DMS 273 (cell line): ENCODE measurements around the gene CCDC116.
"Not testable (repeated sequence)": the region's sequence is repeated elsewhere in the genome, so short reads cannot be mapped to it uniquely, and the experiment has no call there.

ENCODE experiments used
- DNase-seq: peaks from one replicate; lab custom pipeline; 2025; ENCODE audit not compliant: unreplicated experiment; lab: John Stamatoyannopoulos, UW

CCDC116 gene

DNA sequence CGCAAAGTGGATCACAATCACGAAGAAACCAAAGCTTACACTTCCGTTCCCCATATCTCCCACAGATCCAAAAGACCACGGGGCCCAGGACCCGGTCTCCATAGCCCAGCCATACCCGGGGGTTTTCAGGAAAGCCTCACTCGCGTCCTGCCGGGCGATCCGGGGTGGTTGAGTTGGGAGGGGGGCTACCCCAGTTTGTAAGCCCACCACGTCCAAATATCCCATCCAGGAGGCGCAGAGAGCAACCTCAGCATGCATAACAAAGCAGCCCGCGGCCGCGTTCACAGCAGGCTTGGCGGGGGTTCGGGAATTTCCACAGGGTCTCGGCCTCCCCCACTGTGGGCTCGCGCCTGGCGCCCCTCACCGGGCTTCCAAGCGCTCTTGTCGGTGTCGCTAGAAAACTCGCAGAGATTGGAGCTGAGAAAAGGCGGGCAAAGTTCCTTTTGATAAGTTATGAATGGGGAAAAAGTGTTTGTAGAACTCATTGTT, 19.0 kb downstream of the CCDC116 start:
- DNase-seq, result no peak

DNA sequence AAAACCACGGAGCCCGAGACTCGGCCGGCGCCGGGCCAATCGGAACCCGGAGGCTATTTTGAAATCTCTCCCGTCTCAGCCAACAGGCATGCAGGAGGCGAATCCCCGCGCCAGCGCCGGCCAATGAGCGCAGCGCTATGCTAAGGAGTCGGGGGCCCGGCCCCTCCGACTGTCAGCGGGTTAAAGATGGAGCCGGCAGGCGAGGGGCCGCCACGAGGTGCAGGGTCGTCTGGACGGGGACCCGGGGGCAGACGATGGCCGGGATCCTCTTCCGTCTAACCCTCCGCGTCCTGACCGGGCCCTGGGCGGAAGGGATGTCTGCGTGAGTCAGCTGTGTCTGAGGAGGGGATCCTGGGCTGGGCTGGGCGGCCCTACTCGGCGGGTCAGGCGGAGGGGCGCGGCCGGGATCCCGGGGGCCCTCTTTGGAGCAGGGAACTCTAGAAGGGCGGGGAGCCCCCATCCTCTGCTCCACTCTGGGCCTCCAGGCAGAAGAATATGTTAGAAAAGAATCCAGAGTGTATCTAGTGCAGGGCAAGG, 19.5 kb downstream of the CCDC116 start:
- peak; percentile 95 for DNase-seq

DNA sequence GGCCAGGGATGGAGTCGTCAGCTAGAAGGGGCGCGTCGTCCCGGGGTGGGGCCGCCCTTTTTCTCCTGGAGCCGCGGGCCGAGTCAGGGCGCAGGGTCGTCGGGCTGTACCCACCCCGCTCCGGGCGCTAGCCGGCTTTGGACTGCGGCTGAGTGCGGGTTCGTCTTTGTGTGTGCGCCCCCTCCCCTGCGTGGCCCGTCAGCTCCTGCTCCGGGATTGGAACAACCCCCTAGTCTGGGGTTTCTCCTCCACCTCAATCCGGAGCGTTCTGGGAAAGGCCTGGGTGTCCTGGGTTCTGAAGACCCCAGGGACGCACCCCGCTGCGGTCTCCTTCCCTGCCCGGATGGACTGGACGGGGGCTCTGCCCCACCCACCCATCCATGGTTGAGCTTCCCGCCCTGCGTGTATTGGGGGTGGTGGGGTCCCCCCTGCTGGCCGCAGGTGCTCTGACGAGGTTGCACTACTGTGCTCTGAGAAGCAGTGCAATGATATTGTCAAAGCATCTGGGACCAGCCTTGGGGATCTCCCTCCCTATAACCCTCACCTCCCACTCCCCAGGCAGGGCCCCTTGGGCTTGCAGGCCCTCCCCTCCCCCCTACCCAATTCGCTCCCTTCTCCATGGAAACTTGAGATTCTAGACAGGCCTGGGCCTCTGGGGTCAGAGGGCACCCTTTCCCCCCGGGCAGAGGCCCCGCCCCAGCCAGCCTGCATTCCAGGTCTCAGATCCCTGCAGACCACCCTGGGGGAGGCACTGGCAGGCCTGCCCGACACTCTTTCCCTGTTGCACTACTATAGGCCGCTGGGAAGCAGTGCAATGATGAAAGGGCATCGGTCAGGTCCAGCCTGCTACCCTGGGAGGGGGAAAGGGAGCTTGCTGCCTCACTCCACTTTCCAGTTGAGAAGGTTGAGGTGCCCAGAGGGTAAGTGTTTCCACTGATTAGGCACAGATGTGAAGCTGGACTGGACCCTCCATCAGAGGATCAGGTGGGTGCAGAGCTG, 20.3 kb downstream of the CCDC116 start:
- DNase-seq, result no peak

DNA sequence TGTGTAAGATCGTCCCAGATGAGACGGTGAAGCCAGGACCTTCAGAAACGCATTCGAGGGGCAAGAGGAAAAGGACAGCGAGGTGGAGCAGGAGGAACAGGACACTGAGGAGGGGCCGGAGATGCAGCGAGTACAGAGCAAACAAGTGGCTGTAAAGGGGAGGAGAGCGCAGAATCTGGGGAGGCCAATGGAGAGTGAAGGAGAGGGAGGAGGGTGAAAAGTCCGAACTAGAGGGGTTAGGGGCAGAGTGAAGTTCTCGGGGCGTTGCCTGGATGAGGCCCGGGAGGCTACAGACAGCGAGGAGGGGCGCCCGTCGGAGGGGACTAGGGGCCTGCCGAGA, 24.4 kb downstream of the CCDC116 start:
- DNase-seq, result no peak

DNA sequence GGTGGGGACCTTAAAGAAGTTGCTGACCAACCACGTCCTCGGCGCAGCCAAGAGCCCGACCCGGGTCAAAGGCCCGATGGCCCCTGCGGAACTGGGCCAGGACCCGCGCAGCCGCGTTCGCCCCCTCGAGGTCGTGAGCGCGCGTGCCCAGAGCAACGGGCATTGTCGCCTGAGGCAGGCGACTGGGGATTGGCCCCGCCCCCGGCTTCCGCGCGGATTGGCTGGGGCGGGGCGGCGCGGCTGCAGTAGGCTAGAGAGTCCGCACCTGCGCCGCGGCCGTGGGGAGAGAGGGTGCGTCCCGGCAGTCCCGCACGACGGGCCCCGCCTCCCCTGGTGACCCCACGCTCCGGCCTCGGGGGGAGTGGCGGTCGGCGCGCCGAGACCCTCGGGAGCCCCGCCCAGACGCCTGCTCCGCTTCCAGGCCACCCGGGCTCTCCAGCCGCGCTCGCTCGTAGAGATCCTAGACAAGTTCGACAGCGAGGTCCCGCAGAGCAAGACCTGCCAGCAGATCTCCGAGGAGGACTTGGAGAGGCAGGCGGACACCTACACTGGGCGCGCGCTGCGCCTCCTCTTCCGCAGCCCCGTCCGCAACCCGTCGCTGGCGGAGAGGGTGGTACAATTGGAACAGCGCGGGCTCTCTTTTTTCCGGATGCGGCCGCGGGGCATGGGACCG, 24.9 kb downstream of the CCDC116 start:
- DNase-seq, result peak; percentile 82

DNA sequence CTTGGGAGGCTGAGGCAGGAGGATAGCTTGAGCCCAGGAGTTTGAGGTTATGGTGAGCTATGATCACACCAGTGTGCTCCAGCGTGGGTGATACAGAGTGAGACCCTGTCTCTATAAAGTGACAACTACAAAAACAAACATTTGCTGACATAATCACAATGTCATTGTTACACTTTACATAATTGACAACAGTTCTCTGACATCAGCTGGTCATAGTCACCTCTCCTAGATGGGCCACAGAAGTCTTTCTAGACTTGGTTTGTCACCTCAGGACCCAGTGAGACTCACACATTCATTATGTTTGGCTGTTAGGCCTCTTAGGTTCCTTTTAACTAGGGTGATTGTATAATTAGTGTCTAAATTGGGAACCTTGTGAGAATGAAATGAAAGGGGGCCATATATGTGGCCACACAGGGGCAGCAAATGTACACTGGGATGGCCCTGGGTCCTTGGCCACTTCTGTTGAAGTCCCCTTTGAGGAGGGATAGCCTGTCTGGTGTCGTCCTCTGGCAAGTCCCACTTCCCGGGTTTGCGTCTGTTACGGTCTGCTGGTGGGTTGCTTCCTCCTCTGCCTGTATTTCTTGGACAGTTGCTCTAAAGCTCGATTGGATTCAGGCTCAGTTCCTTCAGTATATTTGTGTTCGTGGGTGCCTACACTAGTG, 27.4 kb downstream of the CCDC116 start:
- peak; percentile 11 for DNase-seq

DNA sequence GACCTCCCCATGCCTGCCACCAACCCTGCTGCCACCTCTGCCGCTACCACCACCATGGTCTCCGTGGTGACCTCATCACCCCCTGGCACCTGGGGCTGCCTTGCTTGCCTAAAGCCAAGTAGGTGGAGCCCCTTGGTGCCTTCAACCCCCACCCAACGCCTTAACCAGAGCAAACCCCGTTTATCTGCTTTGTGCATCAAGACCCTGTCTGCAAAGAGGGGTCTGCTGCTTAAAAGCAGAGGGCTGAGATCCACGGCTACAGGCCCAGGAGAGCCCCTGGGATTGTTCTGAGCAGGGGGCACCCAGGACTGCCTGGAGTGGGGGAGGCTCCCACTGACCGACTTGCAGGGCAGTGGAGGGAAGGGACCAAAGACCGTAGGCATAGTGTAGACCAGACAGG, 28.3 kb downstream of the CCDC116 start:
- no peak for DNase-seq

DNA sequence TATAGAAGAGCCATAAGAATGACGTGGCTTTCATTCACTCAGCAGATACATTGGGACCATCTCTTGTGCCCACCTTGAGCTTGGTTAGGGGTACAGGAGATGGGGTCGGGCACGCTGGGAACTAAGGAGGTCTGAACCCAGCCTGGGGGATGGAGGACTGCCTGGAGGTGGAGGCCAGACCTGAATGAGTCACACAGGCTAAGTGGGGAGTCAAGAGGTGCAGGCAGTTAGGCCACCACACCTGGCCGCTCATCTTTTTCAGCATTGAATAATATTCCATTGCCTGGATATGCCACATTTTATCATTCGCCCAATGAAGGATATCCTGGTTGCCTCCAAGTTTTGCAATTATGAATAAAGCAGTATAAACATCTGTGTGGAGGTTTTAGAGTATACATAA, 29.4 kb downstream of the CCDC116 start:
- no peak for DNase-seq

DNA sequence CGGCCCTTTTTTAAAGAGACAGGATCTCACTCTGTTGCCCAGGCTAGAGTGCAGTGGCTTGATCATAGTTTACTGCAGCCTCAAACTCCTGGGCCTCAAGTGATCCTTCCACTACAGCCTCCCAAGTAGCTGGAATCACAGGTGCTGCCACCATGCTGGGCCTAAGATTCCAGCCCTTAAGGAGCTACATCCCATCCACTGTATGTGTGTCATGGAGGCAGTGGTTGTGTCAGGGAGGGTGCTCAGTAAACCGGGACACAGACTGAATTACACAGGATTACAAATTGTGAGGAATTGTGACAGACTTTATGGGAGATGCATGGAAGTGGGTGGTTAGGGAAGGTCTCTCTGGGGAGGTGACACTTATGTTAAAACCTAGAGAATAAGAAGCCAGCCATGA, 31.2 kb downstream of the CCDC116 start:
- DNase-seq, result no peak

DNA sequence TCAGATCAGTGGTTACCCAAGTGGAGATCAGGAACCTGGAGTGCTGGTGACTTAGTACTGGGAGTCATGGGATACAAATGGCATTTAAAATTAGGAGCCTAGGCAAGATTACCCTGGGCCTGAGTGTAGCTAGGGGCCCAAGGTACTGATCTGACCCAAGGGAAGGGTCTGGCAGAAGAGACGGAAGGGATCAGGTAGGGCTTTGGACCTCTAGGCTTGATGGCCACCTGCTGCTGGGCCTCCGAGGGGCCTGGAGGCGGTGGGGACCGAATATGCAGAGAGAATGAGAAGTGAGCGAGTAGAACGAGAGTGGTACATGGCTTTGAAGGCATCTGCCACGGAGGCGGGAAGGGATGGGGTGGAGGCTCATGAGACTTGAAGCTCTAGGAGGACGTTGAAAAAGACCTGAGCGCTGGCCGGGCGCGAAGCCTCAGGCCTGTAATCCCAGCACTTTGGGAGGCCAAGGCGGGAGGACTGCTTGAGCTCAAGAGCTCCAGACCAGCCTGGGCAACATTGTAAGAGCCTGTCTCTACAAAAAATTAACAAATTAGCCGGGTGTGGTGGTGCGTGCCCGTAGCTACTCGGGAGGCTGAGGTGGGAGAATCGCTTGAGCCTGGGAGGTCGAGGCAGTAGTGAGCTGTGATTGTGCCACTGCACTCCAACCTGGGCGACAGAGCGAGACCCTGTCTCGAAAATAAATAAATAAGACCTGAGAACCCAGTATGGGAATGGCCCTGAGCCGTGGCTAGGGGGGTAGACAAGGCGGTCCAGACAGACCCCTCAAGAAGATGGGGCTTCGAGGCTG, 32.7 kb downstream of the CCDC116 start:
- DNase-seq, result no peak

DNA sequence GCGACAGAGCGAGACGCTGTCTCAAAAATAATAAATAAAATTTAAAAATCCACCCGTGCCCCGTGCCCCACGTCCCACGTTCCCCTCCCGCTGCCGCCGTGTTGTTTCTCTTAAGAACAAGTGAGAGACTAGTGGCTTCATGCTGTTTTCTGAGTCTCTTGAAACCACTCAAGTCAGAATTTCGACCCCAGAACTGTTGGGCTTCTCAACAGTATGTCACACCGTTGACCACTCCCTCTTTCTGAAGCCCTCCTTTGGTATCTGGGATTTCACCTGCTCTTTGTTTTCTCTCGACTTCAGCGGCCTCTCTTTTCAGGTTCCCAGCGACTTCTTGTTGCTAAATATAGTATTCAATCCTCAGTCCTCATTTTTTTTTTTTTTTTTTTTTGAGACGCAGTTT, 34.2 kb downstream of the CCDC116 start:
- DNase-seq, result no peak

DNA sequence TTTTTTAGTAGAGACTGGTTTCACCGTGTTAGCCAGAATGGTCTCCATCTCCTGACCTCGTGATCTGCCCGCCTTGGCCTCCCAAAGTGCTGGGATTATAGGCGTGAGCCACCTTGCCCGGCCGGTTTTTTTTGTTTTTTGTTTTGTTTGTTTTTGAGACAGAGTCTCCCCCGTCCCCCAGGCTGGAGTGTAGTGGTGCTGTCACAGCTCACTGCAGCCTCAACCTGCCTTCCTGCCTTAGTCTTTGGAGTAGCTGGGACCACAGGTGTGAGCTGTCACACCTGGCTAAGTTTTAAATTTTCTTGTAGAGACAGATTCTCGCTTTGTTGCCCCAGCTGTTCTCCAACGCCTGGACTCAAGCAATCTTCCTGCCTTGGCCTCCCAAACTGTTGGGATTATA, 36.5 kb downstream of the CCDC116 start:
- no peak for DNase-seq

DNA sequence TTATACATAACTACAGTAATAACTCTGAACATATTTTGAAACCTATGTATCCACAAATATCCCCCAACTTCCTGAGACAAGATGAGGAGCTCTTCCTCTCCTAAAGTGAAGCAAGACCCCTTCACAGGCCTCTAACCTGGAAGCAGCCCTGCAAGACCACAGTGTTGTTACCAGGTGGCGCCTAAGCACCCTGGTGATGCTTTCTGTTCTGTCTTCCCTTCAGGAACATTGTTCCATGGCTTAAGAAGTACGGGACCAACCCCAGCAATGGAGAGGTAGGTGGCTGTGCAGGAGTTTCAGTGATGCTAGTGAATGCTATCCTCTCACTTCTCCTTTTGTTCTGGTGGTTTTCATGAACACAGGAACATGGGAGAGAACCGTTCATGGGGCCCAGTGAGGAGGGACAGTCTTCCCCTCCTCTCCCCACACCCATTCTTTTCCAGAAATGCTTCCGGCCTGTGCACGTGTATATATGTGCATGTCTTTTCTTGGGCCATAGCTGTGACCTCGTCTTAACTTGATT, 39.6 kb downstream of the CCDC116 start:
- no peak for DNase-seq

DNA sequence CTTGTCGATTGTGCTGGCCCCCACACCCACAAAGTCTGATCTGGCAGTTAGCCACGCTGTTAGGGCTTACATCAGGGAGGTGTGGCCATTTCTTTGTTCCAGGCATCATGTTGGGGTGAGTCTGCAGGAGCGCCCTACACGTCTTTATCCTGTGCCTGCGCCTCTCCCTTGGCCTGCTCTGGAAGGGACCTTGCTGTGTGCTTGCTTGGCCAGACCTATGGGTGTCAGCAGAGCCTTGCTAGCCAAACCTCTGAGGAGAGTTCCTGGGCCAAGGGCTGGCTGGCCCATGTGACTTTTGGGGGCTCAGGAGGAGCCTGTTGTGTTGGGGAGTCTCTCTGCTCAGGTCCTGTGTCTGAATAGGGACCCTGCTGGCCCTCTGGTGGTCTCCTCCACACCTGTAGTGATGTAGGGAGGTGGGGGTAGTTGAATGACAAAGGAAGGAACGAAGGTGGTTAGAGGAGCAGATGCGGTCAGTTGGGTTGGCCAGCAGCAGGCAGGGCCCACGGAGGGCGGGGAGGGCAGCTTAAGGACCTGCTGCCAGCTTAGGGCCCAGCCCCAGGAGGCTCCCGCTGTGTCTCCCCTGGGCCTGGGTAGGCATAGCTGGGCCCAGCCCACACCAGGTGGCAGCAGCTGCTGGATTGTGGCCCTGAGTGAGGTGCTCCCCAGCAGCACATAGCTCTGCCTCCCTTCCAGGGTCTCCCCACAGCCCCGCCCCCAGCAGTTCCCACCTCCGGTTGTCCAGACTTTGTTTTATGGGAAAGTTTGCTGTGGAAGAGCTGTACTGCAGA, 41.2 kb downstream of the CCDC116 start:
- no peak for DNase-seq

DNA sequence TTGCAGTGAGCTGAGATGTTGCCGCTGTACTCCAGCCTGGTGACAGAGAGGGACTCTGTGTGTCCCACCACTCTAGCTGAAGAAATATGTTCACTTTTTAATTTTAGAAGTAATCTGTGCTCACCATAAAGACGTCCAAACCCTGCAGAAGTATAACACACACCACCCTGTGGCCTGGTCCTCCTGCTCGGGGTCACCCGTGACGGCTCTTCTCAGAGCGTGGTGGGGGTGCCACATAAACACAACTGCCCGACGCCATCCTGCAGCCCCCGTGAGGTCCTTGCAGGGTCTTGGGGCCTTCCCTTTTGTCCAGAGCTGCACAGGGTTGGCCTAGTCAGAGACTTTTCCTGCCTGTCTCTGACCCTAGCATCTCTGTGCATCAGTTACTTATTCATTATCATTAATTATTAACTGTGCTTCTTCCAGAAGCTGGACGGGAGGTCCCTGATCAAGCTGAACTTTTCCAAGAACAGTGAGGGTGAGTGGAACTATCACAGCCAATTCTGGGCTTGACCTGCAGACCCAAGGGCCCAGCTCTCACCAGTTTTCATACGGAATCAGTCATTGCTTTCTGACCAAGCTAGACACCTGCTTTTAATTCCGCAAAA, 42.2 kb downstream of the CCDC116 start:
- no peak for DNase-seq

DNA sequence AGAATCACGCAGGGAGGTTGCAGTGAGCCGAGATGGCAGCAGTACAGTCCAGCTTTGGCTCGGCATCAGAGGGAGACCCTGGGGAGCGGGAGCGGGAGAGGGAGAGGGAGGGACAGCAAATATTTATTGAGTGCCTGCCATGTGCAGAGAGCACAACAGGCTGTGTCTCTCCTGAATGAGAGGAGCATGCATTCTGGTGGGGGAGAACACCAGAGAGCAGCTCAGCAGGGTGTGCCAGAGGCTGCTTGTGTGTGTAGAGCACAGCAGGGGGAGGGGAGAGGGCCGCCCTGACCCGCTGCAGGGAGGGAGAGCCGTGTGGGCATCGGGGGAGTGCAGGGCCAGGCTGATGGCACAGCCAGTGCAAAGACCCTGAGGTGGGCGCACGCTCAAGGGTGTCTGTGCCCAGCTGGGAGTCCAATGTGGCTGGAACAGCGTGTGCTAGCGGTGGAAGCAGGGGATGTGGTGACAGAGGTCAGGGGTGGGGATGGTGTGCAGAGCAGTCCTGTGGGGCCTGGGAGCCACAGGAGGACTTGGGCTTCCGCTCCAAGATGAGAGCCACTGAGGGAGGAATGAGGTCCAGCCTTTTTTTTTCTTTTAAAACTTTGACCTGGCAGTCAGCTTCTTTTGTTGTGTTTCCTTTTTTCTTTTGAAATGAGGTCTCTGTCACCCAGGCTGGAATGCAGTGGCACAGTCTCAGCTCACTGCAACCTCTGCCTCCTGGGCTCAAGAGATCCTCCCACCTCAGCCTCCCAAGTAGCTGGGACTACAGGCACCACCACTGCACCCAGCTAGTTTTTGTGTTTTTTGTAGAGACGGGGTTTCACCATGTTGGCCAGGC, 45.3 kb downstream of the CCDC116 start:
- no peak for DNase-seq

DNA sequence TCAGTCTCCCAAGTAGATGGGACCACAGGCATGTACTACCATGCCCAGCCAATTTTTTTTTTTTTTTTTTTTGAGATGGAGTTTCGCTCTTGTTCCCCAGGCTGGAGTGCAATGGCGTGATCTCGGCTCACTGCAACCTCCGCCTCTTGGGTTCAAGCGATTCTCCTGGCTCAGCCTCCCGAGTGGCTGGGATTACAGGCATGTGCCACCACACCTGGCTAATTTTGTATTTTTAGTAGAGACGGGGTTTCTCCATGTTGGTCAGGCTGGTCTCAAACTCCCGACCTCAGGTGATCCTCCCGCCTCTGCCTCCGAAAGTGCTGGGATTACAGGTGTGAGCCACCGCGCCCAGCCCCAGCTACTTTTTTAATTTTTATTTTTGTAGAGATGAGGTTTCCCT, 46.3 kb downstream of the CCDC116 start:
- not testable (repeated sequence) for DNase-seq

DNA sequence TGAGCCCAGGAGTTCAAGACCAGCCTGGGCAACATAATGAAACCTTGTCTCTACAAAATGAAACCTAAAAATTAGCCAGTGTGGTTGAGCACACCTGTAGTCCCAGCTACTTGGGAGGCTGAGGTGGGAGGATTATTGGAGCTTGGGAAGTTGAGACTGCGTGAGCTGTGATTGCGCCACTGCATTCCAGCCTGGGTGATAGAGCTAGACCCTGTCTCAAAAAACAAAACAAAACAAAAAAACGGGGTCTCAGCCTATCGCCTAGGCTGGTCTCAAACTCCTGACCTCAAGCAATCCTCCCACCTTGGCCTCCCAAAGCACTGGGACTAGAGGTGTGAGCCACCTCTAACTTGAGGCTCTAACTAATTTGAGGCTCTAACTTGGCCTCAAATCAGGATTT, 46.8 kb downstream of the CCDC116 start:
- DNase-seq, result no peak
